Left renal cortex interstitium (tissue), 4 donors: ENCODE data around the gene RINL. TPM values are rescaled to one million over a fixed set of nuclear protein-coding genes. Genes with fewer than 3 reads are reported as not detected.
"Not testable (repeated sequence)": the region's sequence is repeated elsewhere in the genome, so short reads cannot be mapped to it uniquely, and the experiment has no call there.

ENCODE experiments used
- DNase-seq, 4 donors: peaks; one replicate each; pipeline ENCODE4 v3.0.0-alpha.2; 2013; ENCODE audit warnings: low read depth in 4 of 4, low spot score in 2 of 4, missing footprints in 1 of 4
- polyA plus RNA-seq, 4 donors: library from polyadenylated mRNA; unstranded; fragments of 120-200 nt; gene quantifications; one replicate each; pipeline ENCODE4 v1.2.1, GENCODE V29; 2013; ENCODE audit not compliant: insufficient read length in 4 of 4

RINL gene
- polyA plus RNA-seq, 4 donors = 7.1 to 10.0 (median 8.3) TPM

GRCh38 chr19:38907227-38907626 lies 29.2 kb upstream of the RINL start:
- DNase-seq = no peak

GRCh38 chr19:38905620-38906019 lies 27.5 kb upstream of the RINL start:
- no peak for DNase-seq

- DNase-seq = no peak
Measured at GRCh38 chr19:38904581-38905539, 26.8 kb upstream of the RINL start.

GRCh38 chr19:38901683-38902082 lies 23.6 kb upstream of the RINL start:
- no peak for DNase-seq

DNA sequence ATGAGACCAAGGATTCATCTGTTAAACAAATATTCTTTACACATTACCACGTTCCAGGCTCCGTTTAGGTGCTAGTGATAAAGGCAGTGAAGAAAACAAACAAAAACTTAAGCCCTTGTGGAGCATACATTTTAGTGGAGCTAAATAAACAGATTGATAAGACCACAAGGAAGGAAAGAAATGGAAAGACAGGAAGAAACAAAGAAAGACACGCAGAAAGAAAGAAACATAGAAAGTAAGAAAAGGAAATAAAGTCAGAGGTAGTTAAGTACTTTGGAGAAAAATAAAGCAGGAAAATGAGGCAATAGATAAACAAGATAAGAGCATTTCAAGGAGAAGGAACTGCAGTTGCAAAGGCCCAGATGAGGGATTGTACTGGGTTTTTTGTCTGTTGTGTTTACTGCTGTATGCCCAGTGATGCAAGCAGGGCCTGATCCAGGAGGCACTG lies 22.7 kb upstream of the RINL start:
- DNase-seq = no peak

GRCh38 chr19:38900202-38900629 lies 22.1 kb upstream of the RINL start:
- DNase-seq = no peak

DNA sequence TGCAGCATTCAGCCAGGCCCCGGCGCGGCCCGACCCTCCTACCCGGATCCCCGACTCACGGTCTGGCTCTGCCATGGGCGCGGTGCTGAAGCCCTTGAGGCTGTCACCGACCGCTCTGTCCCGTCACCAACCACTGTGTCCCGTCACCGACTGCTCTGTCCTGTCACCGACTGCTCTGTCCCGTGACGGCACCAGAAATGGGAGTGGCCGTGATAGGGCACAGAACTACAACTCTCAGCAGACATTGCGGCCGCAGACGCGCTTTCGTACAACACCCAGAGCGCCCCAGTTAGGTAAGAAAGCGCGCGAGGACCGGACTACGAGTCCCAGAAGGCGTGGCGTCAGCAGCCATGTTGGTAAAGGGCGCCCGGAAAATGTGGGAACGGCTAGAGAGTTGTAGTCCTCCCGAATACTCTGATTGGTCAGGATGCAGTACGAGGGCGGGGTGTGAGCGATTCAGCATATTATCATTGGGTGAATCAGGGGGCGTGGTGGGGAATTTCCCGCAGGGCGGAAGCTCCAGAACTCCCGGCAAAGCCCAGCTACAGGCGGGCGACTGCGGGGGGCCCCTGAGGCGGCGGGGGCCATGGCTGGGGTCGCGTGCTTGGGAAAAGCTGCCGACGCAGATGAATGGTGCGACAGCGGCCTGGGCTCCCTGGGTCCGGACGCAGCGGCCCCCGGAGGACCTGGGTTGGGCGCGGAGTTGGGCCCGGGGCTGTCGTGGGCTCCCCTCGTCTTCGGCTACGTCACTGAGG lies 21.5 kb upstream of the RINL start, which contains the start of the genes NFKBIB and SIRT2:
Gene NFKBIB (plus strand): TSS at position 523 of the 755 bp plus-strand sequence. CDS start 64 bp downstream, at position 587.
Gene SIRT2 (minus strand): TSS at position 172 of the 755 bp plus-strand sequence. CDS start 97 bp downstream, at position 75.
- DNase-seq = peak; percentile 98 to 100 (median 99)

GRCh38 chr19:38898788-38899446 lies 20.8 kb upstream of the RINL start:
- no peak for DNase-seq

GRCh38 chr19:38894968-38895367 lies 16.9 kb upstream of the RINL start:
- DNase-seq = no peak

DNA sequence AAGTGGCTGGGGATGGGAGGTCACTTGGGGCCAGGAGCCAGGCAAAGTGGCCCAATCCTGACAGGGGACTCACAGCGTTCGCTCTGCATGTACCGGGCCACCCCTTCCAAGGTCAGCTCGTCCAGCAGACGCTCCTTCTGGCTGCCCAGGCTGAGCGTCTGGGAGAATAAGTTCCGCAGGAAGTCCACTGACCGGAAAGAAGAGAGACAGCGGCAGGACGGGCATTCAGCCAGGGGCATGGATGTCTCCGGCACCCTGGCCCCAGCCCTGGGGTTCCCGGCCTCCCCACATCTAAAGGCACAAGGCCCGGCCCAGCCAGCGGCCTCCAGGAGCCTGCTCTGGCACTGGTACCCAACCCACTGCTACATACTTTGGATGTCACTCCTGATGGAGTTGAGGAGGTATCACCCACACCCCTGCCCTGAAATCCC lies 15.3 kb upstream of the RINL start:
- DNase-seq = no peak

DNA sequence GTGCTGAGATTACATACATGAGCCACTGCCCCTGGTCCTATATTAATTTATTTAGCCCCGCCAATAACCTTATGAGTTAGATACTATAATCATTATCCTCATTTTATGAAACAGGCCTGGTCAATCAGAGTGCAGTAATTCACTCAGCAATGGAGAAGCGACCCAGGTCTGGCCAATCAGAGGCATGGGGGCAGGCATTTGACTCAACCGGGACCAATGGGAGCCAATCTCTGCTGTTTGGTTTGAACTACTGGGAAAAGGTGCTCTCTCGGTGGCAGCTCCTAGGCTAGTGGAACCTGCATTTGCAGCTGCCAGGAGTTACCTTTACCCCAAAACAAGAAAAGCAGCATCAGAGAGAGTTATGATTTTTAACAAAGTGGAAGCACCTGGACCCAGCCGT lies 14.8 kb upstream of the RINL start:
- DNase-seq = no peak

- no peak for DNase-seq
Measured at GRCh38 chr19:38891771-38892170, 13.7 kb upstream of the RINL start.

- no peak for DNase-seq
Measured at GRCh38 chr19:38890686-38891085, 12.6 kb upstream of the RINL start.

- DNase-seq = no peak
Measured at GRCh38 chr19:38889803-38890202, 11.7 kb upstream of the RINL start.

DNA sequence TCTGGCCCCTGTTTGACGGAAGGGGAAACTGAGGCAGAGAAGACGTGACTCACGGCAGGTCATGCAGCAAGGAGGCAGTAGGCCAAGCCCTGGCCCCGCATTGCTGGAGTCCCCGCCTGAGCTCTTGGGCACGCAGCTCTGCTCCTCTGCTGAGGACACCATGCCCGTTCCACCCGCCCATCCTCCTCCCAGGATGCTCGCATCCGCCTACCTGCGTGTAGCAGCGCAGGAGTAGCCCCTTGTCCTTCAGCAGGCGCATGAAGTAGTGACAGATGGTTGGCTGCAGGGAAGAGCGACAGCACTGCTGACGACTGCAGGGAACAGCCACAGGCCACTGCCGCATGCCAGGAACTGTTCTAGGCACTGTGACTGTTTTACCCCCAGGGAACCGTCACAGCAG lies 10.8 kb upstream of the RINL start:
- DNase-seq = no peak

- DNase-seq = not testable (repeated sequence)
Measured at GRCh38 chr19:38884691-38885090, 6.6 kb upstream of the RINL start.

DNA sequence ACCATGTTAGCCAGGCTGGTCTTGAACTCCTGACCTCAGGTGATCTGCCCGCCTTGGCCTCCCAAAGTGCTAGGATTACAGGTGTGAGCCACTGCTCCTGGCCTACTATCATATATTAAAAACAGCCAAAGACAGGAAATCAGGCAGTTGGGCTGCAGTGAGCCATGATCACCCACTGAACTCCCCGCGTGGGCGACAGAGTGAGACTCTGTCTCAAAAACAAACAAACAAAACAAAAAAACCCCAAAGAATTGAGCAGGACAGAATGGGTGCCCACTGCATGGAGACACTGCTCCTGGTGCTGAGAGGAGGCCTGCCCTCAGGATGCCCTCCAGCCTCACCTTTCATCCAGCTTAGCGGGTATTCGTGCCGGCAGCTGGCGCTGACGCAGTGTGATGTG lies 5.2 kb upstream of the RINL start:
- DNase-seq = no peak

DNA sequence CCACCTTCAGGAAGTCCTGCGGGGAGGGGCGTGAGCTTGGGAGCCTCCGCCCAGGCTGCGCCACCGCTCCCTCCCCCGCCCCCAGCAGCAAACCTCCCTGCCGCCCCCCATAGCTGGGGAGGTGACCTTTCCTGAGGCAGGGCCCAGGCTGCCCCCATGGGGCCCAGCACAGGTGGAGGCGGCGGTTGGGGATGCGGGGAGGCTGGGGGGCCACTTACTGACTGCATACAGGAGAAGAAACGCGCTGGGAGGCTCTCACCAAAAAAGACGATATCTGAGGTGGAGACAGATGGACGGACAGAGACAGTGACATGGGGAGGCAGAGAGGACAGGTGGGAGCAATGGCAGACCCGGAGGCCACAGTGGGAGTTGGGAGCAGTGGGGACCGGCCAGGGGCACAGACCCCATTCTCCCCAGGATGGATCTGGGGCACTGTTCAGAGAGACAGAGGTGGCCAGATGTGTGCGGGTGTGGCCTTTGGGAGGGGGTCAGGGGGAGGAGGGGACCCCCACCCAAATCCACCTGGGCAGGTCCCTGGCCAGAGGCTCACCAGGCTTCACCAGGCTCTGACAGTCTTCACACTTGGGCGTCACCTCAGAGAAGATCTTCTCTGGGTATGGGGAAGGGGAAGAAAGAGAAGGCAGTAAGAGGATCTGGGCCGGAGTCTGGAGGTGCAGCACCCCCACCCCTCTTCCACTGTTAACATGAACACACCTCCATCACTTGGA lies 3.0 kb upstream of the RINL start:
- DNase-seq = no peak

- DNase-seq = no peak
Measured at GRCh38 chr19:38880076-38880881, 2.2 kb upstream of the RINL start.
